Measurements from ENCODE around the gene DCLRE1A. TPM values are rescaled to one million over a fixed set of nuclear protein-coding genes. Genes with fewer than 3 reads are reported as not detected.

The DCLRE1A gene
- total RNA-seq, 2 experiments from 2014 or later = 11.5 to 18.4 TPM

GRCh38 chr10:113893570-113893969 is 39.7 kb upstream of the DCLRE1A start:
- BruUV-seq (replicated peaks) = no TSS peak
- POLR2A ChIA-PET = interaction anchor here (0.7 to 1.7 kb wide), 5 partner anchors 11 to 124 kb away, joined by 3 to 4 read pairs (median 3); no protein-coding TSS in a partner anchor
- no peaks in the 10 kb centered on the region for H4K20me1 ChIP-seq (ENCODE audit: insufficient read depth, low read length)
- H3K36me3 ChIP-seq (ENCODE audit: insufficient read depth, low read length) = peaks cover 73% of the 10 kb centered on the region
- H3K4me1 ChIP-seq (ENCODE audit: insufficient read depth, low read length, poor library complexity, severe bottlenecking) = no peaks in the 10 kb centered on the region
- H3K9me2 ChIP-seq (ENCODE audit: insufficient read depth, low read length) = no peaks in the 10 kb centered on the region
- no peak overlapping the region for H3K4me2 ChIP-seq (ENCODE audit: low read length)
- H3K27ac ChIP-seq (ENCODE audit: low read depth, low read length, poor library complexity, severe bottlenecking) = no peak overlapping the region
- no peak for TF ChIP-seq EZH2phosphoT487 (IDR thresholded peaks at IDR 0.05; ENCODE audit: borderline replicate concordance, low read depth, low read length)
- TF ChIP-seq CTCF (conservative IDR thresholded peaks at IDR 0.05; ENCODE audit: low read length) = no peak
- no peak for DNase-seq (ENCODE audit: low spot score)
- peaks cover 9% of the 10 kb centered on the region; the same call in 1 of the 2 replicates for H3K9me3 ChIP-seq (ENCODE audit: low read length)
- no peaks in the 10 kb centered on the region for H3K79me2 ChIP-seq (ENCODE audit: insufficient read depth, low read depth, low read length)
- no peak overlapping the region for H3K4me3 ChIP-seq (ENCODE audit: low read depth, low read length, poor library complexity, severe bottlenecking)
- intact Hi-C loops (cut with micrococcal nuclease; ENCODE audit: unreplicated experiment) = no loop called here
- H2AFZ ChIP-seq (ENCODE audit: low read length) = no peak overlapping the region
- CTCF ChIA-PET (ENCODE audit: unreplicated experiment) = interaction anchor here (0.5 kb wide), 1 partner anchor 19 kb away, joined by 6 read pairs; no protein-coding TSS in a partner anchor

- peaks cover 13% of the 10 kb centered on the region; the same call in 1 of the 2 replicates for H3K9me3 ChIP-seq (ENCODE audit: low read length)
- intact Hi-C loops (cut with micrococcal nuclease; ENCODE audit: unreplicated experiment) = no loop called here
- no peaks in the 10 kb centered on the region for H3K9me2 ChIP-seq (ENCODE audit: insufficient read depth, low read length)
- H3K79me2 ChIP-seq (ENCODE audit: insufficient read depth, low read depth, low read length) = no peaks in the 10 kb centered on the region
- no peak overlapping the region for H3K4me3 ChIP-seq (ENCODE audit: low read depth, low read length, poor library complexity, severe bottlenecking)
- ChIA-PET POLR2A (interaction anchor here (1.2 kb wide), 1 partner anchor 155 kb away, joined by 4 read pairs; no protein-coding TSS in a partner anchor), CTCF (ENCODE audit: unreplicated experiment) (interaction anchor here (0.6 kb wide), 1 partner anchor 184 kb away, joined by 3 read pairs; no protein-coding TSS in a partner anchor)
- DNase-seq (ENCODE audit: low spot score) = no peak
- peaks cover 80% of the 10 kb centered on the region for H3K36me3 ChIP-seq (ENCODE audit: insufficient read depth, low read length)
- no peak overlapping the region for H2AFZ ChIP-seq (ENCODE audit: low read length)
- BruUV-seq (replicated peaks) = no TSS peak
- no peak overlapping the region for H3K4me2 ChIP-seq (ENCODE audit: low read length)
- no peak overlapping the region for H3K27ac ChIP-seq (ENCODE audit: low read depth, low read length, poor library complexity, severe bottlenecking)
- H4K20me1 ChIP-seq (ENCODE audit: insufficient read depth, low read length) = no peaks in the 10 kb centered on the region
- TF ChIP-seq CTCF (conservative IDR thresholded peaks at IDR 0.05; ENCODE audit: low read length) = no peak
- TF ChIP-seq EZH2phosphoT487 (IDR thresholded peaks at IDR 0.05; ENCODE audit: borderline replicate concordance, low read depth, low read length) = no peak
- H3K4me1 ChIP-seq (ENCODE audit: insufficient read depth, low read length, poor library complexity, severe bottlenecking) = no peaks in the 10 kb centered on the region
These were observed 37.6 kb upstream of the DCLRE1A start for GRCh38 chr10:113891476-113891875.

GRCh38 chr10:113890769-113891168 is 36.9 kb upstream of the DCLRE1A start:
- Histone ChIP-seq H3K36me3 (ENCODE audit: insufficient read depth, low read length) (peaks cover 87% of the 10 kb centered on the region), H3K4me3 (ENCODE audit: low read depth, low read length, poor library complexity, severe bottlenecking) (no peak overlapping the region), H3K4me1 (ENCODE audit: insufficient read depth, low read length, poor library complexity, severe bottlenecking) (no peaks in the 10 kb centered on the region), H3K9me2 (ENCODE audit: insufficient read depth, low read length) (no peaks in the 10 kb centered on the region), H4K20me1 (ENCODE audit: insufficient read depth, low read length) (no peaks in the 10 kb centered on the region), H3K4me2 (ENCODE audit: low read length) (no peak overlapping the region), H3K9me3 (ENCODE audit: low read length) (peaks cover 19% of the 10 kb centered on the region; the same call in 1 of the 2 replicates), H3K27ac (ENCODE audit: low read depth, low read length, poor library complexity, severe bottlenecking) (no peak overlapping the region), H2AFZ (ENCODE audit: low read length) (no peak overlapping the region), H3K79me2 (ENCODE audit: insufficient read depth, low read depth, low read length) (no peaks in the 10 kb centered on the region)
- ChIA-PET POLR2A (interaction anchor here (1.2 kb wide), 1 partner anchor 156 kb away, joined by 4 read pairs; no protein-coding TSS in a partner anchor), CTCF (ENCODE audit: unreplicated experiment) (no interaction called here)
- no peak for TF ChIP-seq CTCF (conservative IDR thresholded peaks at IDR 0.05; ENCODE audit: low read length)
- TF ChIP-seq EZH2phosphoT487 (IDR thresholded peaks at IDR 0.05; ENCODE audit: borderline replicate concordance, low read depth, low read length) = no peak
- DNase-seq (ENCODE audit: low spot score) = no peak
- intact Hi-C loops (cut with micrococcal nuclease; ENCODE audit: unreplicated experiment) = no loop called here
- no TSS peak for BruUV-seq (replicated peaks)

All from OCI-LY7 (cell line).